PC-3 (cell line): Measurements from ENCODE around the gene UBE3A. TPM values are rescaled to one million over a fixed set of nuclear protein-coding genes. Genes with fewer than 3 reads are reported as not detected.

Source experiments
- ATAC-seq: fragments of 200-7000 bp; cut with Tn5 transposase; 2 replicates; pipeline ENCODE4 v1.9.1; 2020; ENCODE audit warnings: mild to moderate bottlenecking, moderate library complexity
- BruUV-seq: library from RNA; stranded (reverse); fragments of 400-500 nt; replicated peaks from 2 replicates; lab custom pipeline; 2021; lab: Mats Ljungman, UMichigan
- CTCF ChIA-PET: fragments of 300-600 bp; sonication (Branson Sonifier 250); formaldehyde crosslinking; loops from one replicate; lab custom pipeline; 2022; ENCODE audit warnings: antibody characterized with exemption; lab: Charles Lee
- POLR2A ChIA-PET: fragments of 300-600 bp; sonication (Branson Sonifier 250); formaldehyde crosslinking; loops from one replicate; lab custom pipeline; 2022; ENCODE audit warnings: antibody characterized with exemption; ENCODE audit not compliant: unreplicated experiment; lab: Charles Lee
- DNase-seq: peaks from one replicate; pipeline ENCODE4 v3.0.0-alpha.2; 2015
- H2AFZ ChIP-seq: fragments of 300-600 bp; sonication (generic); 2 replicates; pipeline ENCODE4 v1.6.0; 2016; ENCODE audit warnings: antibody characterized with exemption, low read length
- H3F3A ChIP-seq: fragments of 300-600 bp; sonication (generic); one replicate; pipeline ENCODE4 v1.6.0; 2017; ENCODE audit warnings: antibody characterized with exemption, low read length, control low read depth, mild to moderate bottlenecking; ENCODE audit not compliant: unreplicated experiment
- H3K27ac ChIP-seq: fragments of 300-600 bp; sonication (generic); 2 replicates; pipeline ENCODE4 v1.5.1; 2016; ENCODE audit warnings: mild to moderate bottlenecking, low read length
- H3K27me3 ChIP-seq: fragments of 300-600 bp; sonication (generic); 2 replicates; pipeline ENCODE4 v1.6.1; 2016; ENCODE audit warnings: low read length, mixed read lengths
- H3K36me3 ChIP-seq: fragments of 300-600 bp; sonication (generic); 2 replicates; pipeline ENCODE4 v1.6.1; 2016; ENCODE audit warnings: low read depth, mixed run types, low read length, mixed read lengths
- H3K4me1 ChIP-seq: fragments of 300-600 bp; sonication (generic); 2 replicates; pipeline ENCODE4 v1.5.1; 2016; ENCODE audit warnings: low read length; ENCODE audit not compliant: insufficient read depth
- H3K4me2 ChIP-seq: fragments of 300-600 bp; sonication (generic); 2 replicates; pipeline ENCODE4 v1.6.0; 2016; ENCODE audit warnings: low read length
- H3K4me3 ChIP-seq: fragments of 300-600 bp; sonication (generic); 2 replicates; pipeline ENCODE4 v1.5.1; 2016; ENCODE audit warnings: mild to moderate bottlenecking, low read length, mixed read lengths
- H3K79me2 ChIP-seq: fragments of 300-600 bp; sonication (generic); 2 replicates; pipeline ENCODE4 v1.6.1; 2017; ENCODE audit warnings: low read length, mixed read lengths
- H3K9ac ChIP-seq: fragments of 300-600 bp; sonication (generic); 2 replicates; pipeline ENCODE4 v1.6.0; 2016; ENCODE audit warnings: mild to moderate bottlenecking, low read length
- H3K9me2 ChIP-seq: fragments of 300-600 bp; sonication (generic); replicated peaks from 2 replicates; pipeline ENCODE4 v1.6.1; 2016; ENCODE audit warnings: mixed run types, low read length, mixed read lengths
- H3K9me3 ChIP-seq: fragments of 300-600 bp; sonication (generic); 2 replicates; pipeline ENCODE4 v1.6.1; 2016; ENCODE audit warnings: low read length, mixed read lengths
- H4K20me1 ChIP-seq: fragments of 300-600 bp; sonication (generic); 2 replicates; pipeline ENCODE4 v1.6.1; 2016; ENCODE audit warnings: low read length, mixed read lengths
- EZH2 ChIP-seq: fragments of 300-600 bp; sonication (generic); IDR thresholded peaks from one replicate; pipeline ENCODE4 v1.6.1; 2017; ENCODE audit warnings: antibody characterized with exemption, mild to moderate bottlenecking, low read length; ENCODE audit not compliant: unreplicated experiment
- EZH2phosphoT487 ChIP-seq: fragments of 300-600 bp; sonication (generic); IDR thresholded peaks from 2 replicates; pipeline ENCODE4 v1.6.1; 2018; ENCODE audit warnings: mild to moderate bottlenecking, antibody characterized with exemption, low read length, borderline replicate concordance
- intact Hi-C: fragments of 100-400 bp; cut with micrococcal nuclease; formaldehyde crosslinking; loops from 2 replicates; pipeline ENCODE4 v1.9.0; 2023
- total RNA-seq: library from RNA; depleted of rRNA; stranded (reverse); fragments of >200 nt; gene quantifications from 2 replicates; pipeline ENCODE4 v1.2.3, GENCODE V29; 2014
- TF ChIP-seq, protein P1 (sequence below): fragments of 300-600 bp; sonication (generic); conservative IDR thresholded peaks from 2 replicates; pipeline ENCODE4 v1.5.1; 2017; ENCODE audit warnings: antibody characterized with exemption, low read depth, mild to moderate bottlenecking, low read length

UBE3A gene
- total RNA-seq, 1 experiment from 2014 or later = 59.5 TPM

DNA sequence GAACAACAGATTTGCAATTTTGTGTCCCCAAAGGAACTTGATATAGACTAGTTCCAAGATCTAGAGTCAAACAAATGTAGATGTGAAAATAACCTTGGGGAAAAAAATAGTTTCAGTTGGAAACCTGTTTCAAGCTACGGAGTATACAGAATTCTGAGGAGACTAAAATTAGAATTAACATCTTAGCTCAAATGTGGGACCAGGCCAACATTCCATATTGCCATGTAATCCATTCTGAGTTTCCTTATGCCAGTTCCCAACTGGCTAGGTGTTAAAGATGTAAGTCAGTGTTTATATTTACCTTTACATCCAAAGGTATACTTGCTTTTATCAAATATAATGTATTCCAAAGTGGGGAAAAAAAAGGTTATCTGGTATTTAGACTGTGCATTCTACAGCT, 76.3 kb downstream of the UBE3A start:
- H3K27ac ChIP-seq = no peak overlapping the region
- H3K27me3 ChIP-seq = no peaks in the 10 kb centered on the region
- ChIA-PET CTCF (no interaction called here), POLR2A (no interaction called here)
- no peak for DNase-seq
- H3K9me3 ChIP-seq = no peaks in the 10 kb centered on the region
- peaks cover 41% of the 10 kb centered on the region for H3K79me2 ChIP-seq
- H3K4me3 ChIP-seq = no peak overlapping the region
- H3K4me2 ChIP-seq = no peak overlapping the region
- BruUV-seq = no TSS peak
- peaks cover 5% of the 10 kb centered on the region for H3F3A ChIP-seq
- H4K20me1 ChIP-seq = peaks cover 10% of the 10 kb centered on the region
- H3K36me3 ChIP-seq = peaks cover 9% of the 10 kb centered on the region
- TF ChIP-seq EZH2 (no peak), EZH2phosphoT487 (no peak)
- TF ChIP-seq, protein P1, sequence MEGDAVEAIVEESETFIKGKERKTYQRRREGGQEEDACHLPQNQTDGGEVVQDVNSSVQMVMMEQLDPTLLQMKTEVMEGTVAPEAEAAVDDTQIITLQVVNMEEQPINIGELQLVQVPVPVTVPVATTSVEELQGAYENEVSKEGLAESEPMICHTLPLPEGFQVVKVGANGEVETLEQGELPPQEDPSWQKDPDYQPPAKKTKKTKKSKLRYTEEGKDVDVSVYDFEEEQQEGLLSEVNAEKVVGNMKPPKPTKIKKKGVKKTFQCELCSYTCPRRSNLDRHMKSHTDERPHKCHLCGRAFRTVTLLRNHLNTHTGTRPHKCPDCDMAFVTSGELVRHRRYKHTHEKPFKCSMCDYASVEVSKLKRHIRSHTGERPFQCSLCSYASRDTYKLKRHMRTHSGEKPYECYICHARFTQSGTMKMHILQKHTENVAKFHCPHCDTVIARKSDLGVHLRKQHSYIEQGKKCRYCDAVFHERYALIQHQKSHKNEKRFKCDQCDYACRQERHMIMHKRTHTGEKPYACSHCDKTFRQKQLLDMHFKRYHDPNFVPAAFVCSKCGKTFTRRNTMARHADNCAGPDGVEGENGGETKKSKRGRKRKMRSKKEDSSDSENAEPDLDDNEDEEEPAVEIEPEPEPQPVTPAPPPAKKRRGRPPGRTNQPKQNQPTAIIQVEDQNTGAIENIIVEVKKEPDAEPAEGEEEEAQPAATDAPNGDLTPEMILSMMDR = no peak
- no peak overlapping the region for H2AFZ ChIP-seq
- H3K9me2 ChIP-seq = no peaks in the 10 kb centered on the region
- no peak overlapping the region for H3K9ac ChIP-seq
- peaks cover 12% of the 10 kb centered on the region for H3K4me1 ChIP-seq
- no peak for ATAC-seq
- intact Hi-C loops = no loop called here

- H3K79me2 ChIP-seq = no peaks in the 10 kb centered on the region
Observed at GRCh38 chr15:25347707-25348106, 91.1 kb downstream of the UBE3A start.

DNA sequence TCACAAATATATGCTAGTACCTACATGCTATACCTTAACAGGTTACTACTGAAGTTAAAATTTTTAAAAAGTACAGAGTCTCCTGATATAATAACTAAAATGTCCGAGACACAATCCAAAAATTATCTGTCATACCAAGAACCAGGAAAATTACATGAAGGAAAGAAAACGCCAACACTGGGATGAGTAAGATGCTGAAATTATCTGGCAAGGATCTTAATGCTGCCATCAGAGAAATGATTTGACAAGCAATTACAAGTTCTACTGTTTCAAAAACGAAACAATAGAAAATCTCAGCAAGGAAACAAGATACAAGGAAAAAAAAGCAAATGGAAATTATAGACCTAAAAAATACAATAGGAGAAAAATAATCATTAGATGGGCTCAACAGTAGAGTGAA, 92.5 kb downstream of the UBE3A start:
- Histone ChIP-seq H3K4me3 (no peak overlapping the region), H3F3A (no peaks in the 10 kb centered on the region), H3K9me2 (no peaks in the 10 kb centered on the region; the same call in 1 of the 2 replicates), H3K27ac (no peak overlapping the region), H2AFZ (no peak overlapping the region), H3K36me3 (peaks cover 30% of the 10 kb centered on the region), H3K4me1 (no peaks in the 10 kb centered on the region), H3K9ac (no peak overlapping the region), H3K79me2 (no peaks in the 10 kb centered on the region), H4K20me1 (no peaks in the 10 kb centered on the region), H3K9me3 (peaks cover 4% of the 10 kb centered on the region; the same call in 1 of the 2 replicates), H3K27me3 (no peaks in the 10 kb centered on the region), H3K4me2 (no peak overlapping the region)
- DNase-seq (no peak), ATAC-seq (no peak)
- ChIA-PET POLR2A (no interaction called here), CTCF (no interaction called here)
- intact Hi-C loops = loop anchor here (5.0 kb wide), 1 partner anchor 91 kb away; the partner anchor contains the start of gene UBE3A
- TF ChIP-seq EZH2 = no peak
- TF ChIP-seq, protein P1 = no peak
- no peak for TF ChIP-seq EZH2phosphoT487
- no TSS peak for BruUV-seq

More at GRCh38 chr15:25347707-25348106, 91.1 kb downstream of the UBE3A start:
- Histone ChIP-seq H3K9me2 (no peaks in the 10 kb centered on the region; the same call in 1 of the 2 replicates), H3K9ac (no peak overlapping the region), H3K9me3 (peaks cover 4% of the 10 kb centered on the region; the same call in 1 of the 2 replicates), H3K27me3 (no peaks in the 10 kb centered on the region), H3K4me2 (no peak overlapping the region), H3F3A (no peaks in the 10 kb centered on the region), H3K27ac (no peak overlapping the region), H3K4me1 (no peaks in the 10 kb centered on the region), H4K20me1 (no peaks in the 10 kb centered on the region), H2AFZ (no peak overlapping the region), H3K4me3 (no peak overlapping the region), H3K36me3 (peaks cover 26% of the 10 kb centered on the region)
- ChIA-PET POLR2A (no interaction called here), CTCF (no interaction called here)
- DNase-seq (no peak), ATAC-seq (no peak)
- intact Hi-C loops = loop anchor here (5.0 kb wide), 1 partner anchor 90 kb away; the partner anchor contains the start of gene UBE3A
- no TSS peak for BruUV-seq
- TF ChIP-seq EZH2phosphoT487 (no peak), EZH2 (no peak)
- TF ChIP-seq, protein P1 = no peak
